AG04449 (cell line): ENCODE data around the gene LIMA1.

Experiments used
- CTCF ChIA-PET: fragments of 350-600 bp; formaldehyde crosslinking; extraction: SDS; loops from one replicate; lab custom pipeline; 2021; ENCODE audit warnings: antibody characterized with exemption; lab: Yijun Ruan, JAX
- POLR2A ChIA-PET: fragments of 400-600, 350-600 bp; formaldehyde crosslinking; extraction: SDS; loops from one replicate; lab custom pipeline; 2020; ENCODE audit warnings: antibody characterized with exemption, inconsistent platforms; lab: Yijun Ruan, JAX
- DNase-seq: peaks from one replicate; pipeline ENCODE4 v3.0.0-alpha.2; 2010; ENCODE audit warnings: low read depth, low spot score
- H3K4me3 ChIP-seq: 2 replicates; pipeline ENCODE4 v1.5.1; 2011; ENCODE audit warnings: low read depth, mild to moderate bottlenecking, control low read depth, low read length
- TF ChIP-seq, protein P1 (sequence below): IDR thresholded peaks from one replicate; pipeline ENCODE4 v1.5.1; 2011; ENCODE audit warnings: mild to moderate bottlenecking, moderate library complexity, low read length, control low read depth, inconsistent platforms; ENCODE audit not compliant: insufficient read depth; ENCODE audit errors: missing control alignments

The LIMA1 gene

DNA sequence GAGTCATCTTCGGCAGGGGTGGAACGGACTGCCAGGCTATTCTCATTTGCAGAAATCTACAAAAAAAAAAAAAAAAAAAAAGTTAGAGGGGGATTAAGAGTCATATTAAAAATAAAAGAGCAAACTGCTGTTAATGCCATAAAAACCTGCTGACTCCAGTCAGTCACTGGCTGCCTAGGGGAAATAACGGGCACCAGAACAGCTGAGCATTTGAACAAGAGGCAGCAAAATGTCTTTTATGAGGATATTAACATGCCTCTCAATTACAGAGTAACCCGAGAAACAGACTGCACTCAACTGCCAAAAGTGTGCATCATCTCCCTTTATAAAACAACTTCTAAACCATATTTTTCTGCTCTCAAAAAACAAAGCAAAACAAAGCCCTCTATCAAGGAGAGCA lies 87.5 kb downstream of the LIMA1 start:
- DNase-seq, result no peak
- H3K4me3 ChIP-seq, result no peak overlapping the region
- POLR2A ChIA-PET, result no interaction called here
- TF ChIP-seq, protein P1, sequence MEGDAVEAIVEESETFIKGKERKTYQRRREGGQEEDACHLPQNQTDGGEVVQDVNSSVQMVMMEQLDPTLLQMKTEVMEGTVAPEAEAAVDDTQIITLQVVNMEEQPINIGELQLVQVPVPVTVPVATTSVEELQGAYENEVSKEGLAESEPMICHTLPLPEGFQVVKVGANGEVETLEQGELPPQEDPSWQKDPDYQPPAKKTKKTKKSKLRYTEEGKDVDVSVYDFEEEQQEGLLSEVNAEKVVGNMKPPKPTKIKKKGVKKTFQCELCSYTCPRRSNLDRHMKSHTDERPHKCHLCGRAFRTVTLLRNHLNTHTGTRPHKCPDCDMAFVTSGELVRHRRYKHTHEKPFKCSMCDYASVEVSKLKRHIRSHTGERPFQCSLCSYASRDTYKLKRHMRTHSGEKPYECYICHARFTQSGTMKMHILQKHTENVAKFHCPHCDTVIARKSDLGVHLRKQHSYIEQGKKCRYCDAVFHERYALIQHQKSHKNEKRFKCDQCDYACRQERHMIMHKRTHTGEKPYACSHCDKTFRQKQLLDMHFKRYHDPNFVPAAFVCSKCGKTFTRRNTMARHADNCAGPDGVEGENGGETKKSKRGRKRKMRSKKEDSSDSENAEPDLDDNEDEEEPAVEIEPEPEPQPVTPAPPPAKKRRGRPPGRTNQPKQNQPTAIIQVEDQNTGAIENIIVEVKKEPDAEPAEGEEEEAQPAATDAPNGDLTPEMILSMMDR, result no peak
- CTCF ChIA-PET, result interaction anchor here (1.2 to 3.7 kb wide), 4 partner anchors 18 to 121 kb away, joined by 3 to 15 read pairs (median 6); no protein-coding TSS in a partner anchor

DNA sequence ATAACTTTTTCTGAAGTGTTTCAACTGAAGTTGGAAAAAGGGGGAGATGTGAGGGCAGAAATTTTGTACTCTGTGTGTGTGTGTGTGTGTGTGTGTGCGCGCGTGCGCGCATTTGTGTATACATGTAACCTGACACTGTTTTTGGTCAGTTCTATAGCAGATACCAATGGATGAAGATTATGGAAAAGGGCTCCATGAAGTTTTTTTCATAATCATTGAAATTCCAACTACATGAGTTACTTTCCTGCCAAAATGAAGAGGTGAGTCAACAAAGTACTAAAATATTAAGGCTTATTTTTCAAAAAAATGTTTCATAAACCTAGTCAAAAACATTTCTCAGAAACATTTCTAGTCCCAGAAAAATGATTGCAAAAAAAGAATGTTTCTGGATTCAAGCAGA lies 90.4 kb downstream of the LIMA1 start:
- POLR2A ChIA-PET, result no interaction called here

GRCh38 chr12:50192236-50192635 lies 91.1 kb downstream of the LIMA1 start:
- ChIA-PET POLR2A (no interaction called here), CTCF (no interaction called here)
- TF ChIP-seq, protein P1, result no peak

More for the DNA sequence above, 90.4 kb downstream of the LIMA1 start:
- H3K4me3 ChIP-seq, result no peak overlapping the region
- no peak for DNase-seq
- CTCF ChIA-PET, result no interaction called here
- TF ChIP-seq, protein P1, result no peak

GRCh38 chr12:50190859-50191258 lies 92.5 kb downstream of the LIMA1 start:
- H3K4me3 ChIP-seq, result no peak overlapping the region
- DNase-seq, result no peak
- ChIA-PET POLR2A (no interaction called here), CTCF (interaction anchor here (0.9 to 2.1 kb wide), 2 partner anchors 79 to 123 kb away, joined by 3 to 9 read pairs; partner anchors contain the start of gene COX14)
- TF ChIP-seq, protein P1, result no peak

More at GRCh38 chr12:50192236-50192635, 91.1 kb downstream of the LIMA1 start:
- no peak overlapping the region for H3K4me3 ChIP-seq
- DNase-seq, result no peak

DNA sequence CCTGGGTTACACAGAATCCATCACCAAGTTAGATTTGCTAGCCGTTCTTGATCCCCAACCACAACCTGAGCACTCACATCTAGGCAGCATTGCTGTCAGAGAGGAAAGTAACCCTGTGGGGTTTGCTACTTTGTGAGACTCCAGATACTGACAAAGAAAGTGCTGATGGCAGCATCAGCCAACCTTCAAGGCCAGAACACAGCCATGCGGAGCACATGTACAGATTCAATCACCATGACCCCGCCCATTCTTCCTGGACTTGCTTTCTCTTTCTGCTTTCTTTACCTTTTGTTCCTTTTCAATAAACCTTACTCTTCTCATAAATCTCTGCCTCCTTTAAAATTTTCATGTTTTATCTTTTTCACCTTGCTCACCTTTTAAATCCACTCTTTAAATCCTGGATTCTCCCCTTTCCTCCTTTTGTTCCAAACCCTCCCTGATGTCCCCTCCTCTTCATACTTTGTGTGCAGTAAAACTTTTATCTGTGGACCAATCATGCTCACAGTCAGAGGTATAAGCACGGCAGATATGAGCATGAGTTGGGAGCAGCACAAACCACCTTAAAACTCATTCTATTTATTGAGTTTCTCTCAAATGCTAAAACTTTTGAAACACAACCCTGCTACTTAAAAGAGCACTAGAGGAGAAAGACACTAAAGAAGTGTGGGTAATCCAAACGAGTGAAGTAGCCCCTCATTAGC lies 94.3 kb downstream of the LIMA1 start:
- ChIA-PET POLR2A (interaction anchor here (1.2 kb wide), 1 partner anchor 54 kb away, joined by 3 read pairs; no protein-coding TSS in a partner anchor), CTCF (interaction anchor here (1.0 to 5.1 kb wide), 6 partner anchors 10 to 126 kb away, joined by 3 to 44 read pairs (median 10); partner anchors contain the start of gene COX14)
- no peak for DNase-seq
- no peak overlapping the region for H3K4me3 ChIP-seq
- TF ChIP-seq, protein P1, result no peak

DNA sequence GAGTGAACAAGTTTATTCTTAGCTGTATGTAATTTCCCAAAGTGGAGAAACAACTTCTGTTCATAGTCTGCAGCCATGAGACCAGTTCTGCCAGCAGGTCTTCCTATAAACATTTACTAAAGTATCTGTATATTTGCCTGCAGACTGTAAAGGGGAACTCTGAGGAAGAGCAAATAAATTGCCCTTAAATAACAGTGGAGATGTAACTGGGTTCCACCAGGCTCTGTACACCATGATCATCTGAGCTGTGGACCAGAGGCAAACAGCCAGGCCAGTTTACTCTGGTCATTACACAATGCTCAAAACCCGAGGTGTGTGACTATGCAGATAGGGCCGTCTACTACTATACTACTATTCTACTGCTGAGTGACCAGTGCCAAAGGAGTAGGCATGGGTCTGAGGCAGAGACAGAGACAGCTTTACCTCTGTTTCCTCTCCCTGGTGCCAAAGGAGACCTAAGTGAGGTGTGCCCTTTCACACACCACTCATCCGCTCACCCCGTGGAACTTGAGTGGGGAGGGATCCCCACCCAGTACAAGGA lies 95.0 kb downstream of the LIMA1 start:
- DNase-seq, result no peak
- ChIA-PET POLR2A (interaction anchor here (1.2 kb wide), 1 partner anchor 55 kb away, joined by 3 read pairs; no protein-coding TSS in a partner anchor), CTCF (interaction anchor here (1.2 to 5.1 kb wide), 4 partner anchors 9 to 127 kb away, joined by 4 to 44 read pairs (median 24); partner anchors contain the start of gene COX14)
- no peak overlapping the region for H3K4me3 ChIP-seq
- TF ChIP-seq, protein P1, result no peak
